Upper lobe of left lung (tissue), 6 donors: ENCODE results near the gene RPS6KA2. TPM values are rescaled to one million over a fixed set of nuclear protein-coding genes. Genes with fewer than 3 reads are reported as not detected.
A peak's percentile ranks its signal among the peaks of the same experiment; 100 is the strongest.

Experiments used
- ATAC-seq, 2 donors: fragments of 200-7000 bp; cut with Tn5 transposase; one replicate each; pipeline ENCODE4 v1.9.1; 2022; ENCODE audit warnings: mild to moderate bottlenecking in 2 of 2, moderate library complexity in 2 of 2; ENCODE audit not compliant: low FRiP score in 2 of 2
- DNase-seq, 2 donors: peaks; one replicate each; pipeline ENCODE4 v3.0.0-alpha.2; 2019 to 2020
- H3K27ac ChIP-seq, 4 donors: fragments of 200-600 bp; sonication (generic); one replicate each; pipeline ENCODE4 v1.5.1; 2016 to 2019
- H3K27me3 ChIP-seq, 4 donors: fragments of 200-600 bp; sonication (generic); one replicate each; pipeline ENCODE4 v1.5.1; 2017 to 2019
- H3K36me3 ChIP-seq, 4 donors: fragments of 200-600 bp; sonication (generic); one replicate each; pipeline ENCODE4 v1.5.1; 2016 to 2019
- H3K4me1 ChIP-seq, 4 donors: fragments of 200-600 bp; sonication (generic); one replicate each; pipeline ENCODE4 v1.5.1; 2018 to 2019
- H3K4me3 ChIP-seq, 4 donors: fragments of 200-600 bp; sonication (generic); one replicate each; pipeline ENCODE4 v1.5.1; 2017 to 2019; ENCODE audit warnings: mild to moderate bottlenecking in 2 of 4, moderate library complexity in 1 of 4
- H3K9me3 ChIP-seq, 4 donors: fragments of 200-600 bp; sonication (generic); one replicate each; pipeline ENCODE4 v1.5.1; 2018 to 2019
- CTCF ChIP-seq, 6 experiments: fragments of 450-650 bp in 4 of 6; fragments of 200-600 bp in 2 of 6; sonication (generic) in 2 of 6; IDR thresholded peaks; one replicate each; pipeline ENCODE4 v1.5.1; 2016 to 2019; ENCODE audit warnings: antibody characterized with exemption in 6 of 6
- EP300 ChIP-seq, 4 donors: sonication (generic); formaldehyde crosslinking; IDR thresholded peaks; one replicate each; pipeline ENCODE4 v1.5.1; 2017; ENCODE audit warnings: antibody characterized with exemption in 4 of 4, control low read depth in 2 of 4
- POLR2A ChIP-seq, 4 donors: fragments of 450-650 bp; IDR thresholded peaks; one replicate each; pipeline ENCODE4 v1.5.1; 2016 to 2017; ENCODE audit warnings: antibody characterized with exemption in 4 of 4, mild to moderate bottlenecking in 2 of 4
- POLR2AphosphoS5 ChIP-seq, 2 donors: sonication (generic); formaldehyde crosslinking; IDR thresholded peaks; one replicate each; pipeline ENCODE4 v1.5.1; 2017; ENCODE audit warnings: antibody characterized with exemption in 2 of 2
- WGBS, 2 donors: methylation state at CpG; one replicate each; pipeline ENCODE4 v1.1.5; 2017 to 2018; 5-methylcytosine and 5-hydroxymethylcytosine counted together
- total RNA-seq, 6 donors: library from RNA; depleted of rRNA in 4 of 6; stranded (reverse); fragments of >200 nt in 4 of 6; gene quantifications; one replicate each; pipeline versions ENCODE4 v1.1.0 to v1.2.1, GENCODE V29; 2016 to 2021
- donor health status: DM: no; HTN: no; CAD: no; lungs with moderate emphysema.
- donor health status: DM: no; HTN: yes; CAD: no; lungs with severe emphysema.

The RPS6KA2 gene
- total RNA-seq, 6 donors from 2014 or later, result 101 to 233 (median 168) TPM

GRCh38 chr6:166604328-166604727, 22.7 kb downstream of the RPS6KA2 start:
- ATAC-seq (no peak), DNase-seq (peak in 1 of 2 donors; percentile 47)
- Histone ChIP-seq H3K4me1 (peaks cover 7 to 32% (median 17%) of the 10 kb centered on the region in 4 donors), H3K4me3 (no peak overlapping the region), H3K9me3 (no peaks in the 10 kb centered on the region), H3K27me3 (no peaks in the 10 kb centered on the region), H3K36me3 (peaks cover 0 to 8% (median 0%) of the 10 kb centered on the region in 4 donors), H3K27ac (no peak overlapping the region)
- TF ChIP-seq POLR2A (IDR thresholded peaks at IDR 0.05), result no peak
- no peak for TF ChIP-seq CTCF (IDR thresholded peaks at IDR 0.05)
- TF ChIP-seq POLR2AphosphoS5 (IDR thresholded peaks at IDR 0.05), result no peak
- TF ChIP-seq EP300 (IDR thresholded peaks at IDR 0.05), result no peak
- WGBS, 2 donors, result 91 to 93% methylated on average over 9 of the region's 9 CpGs

- Histone ChIP-seq H3K9me3 (no peaks in the 10 kb centered on the region), H3K36me3 (peaks cover 0 to 8% (median 0%) of the 10 kb centered on the region in 4 donors), H3K4me1 (peaks cover 18 to 30% (median 24%) of the 10 kb centered on the region in 4 donors), H3K4me3 (no peak overlapping the region), H3K27ac (peak overlapping the region in 1 of 4 donors; percentile 3), H3K27me3 (no peaks in the 10 kb centered on the region)
- TF ChIP-seq POLR2A (IDR thresholded peaks at IDR 0.05), result no peak
- no peak for TF ChIP-seq POLR2AphosphoS5 (IDR thresholded peaks at IDR 0.05)
- TF ChIP-seq CTCF (IDR thresholded peaks at IDR 0.05), result no peak
- TF ChIP-seq EP300 (IDR thresholded peaks at IDR 0.05), result no peak
- DNase-seq, result peak in 1 of 2 donors; percentile 15
- WGBS, 2 donors, result 85 to 90% methylated on average over 11 to 14 of the region's 14 CpGs
- peak in 1 of 2 donors; percentile 68 for ATAC-seq
These were observed 23.9 kb downstream of the RPS6KA2 start for GRCh38 chr6:166603043-166603690.

GRCh38 chr6:166601956-166602355, 25.1 kb downstream of the RPS6KA2 start:
- no peak for ATAC-seq
- Histone ChIP-seq H3K27me3 (no peaks in the 10 kb centered on the region), H3K27ac (peak overlapping the region in 1 of 4 donors; percentile 27), H3K4me1 (peaks cover 30 to 37% (median 35%) of the 10 kb centered on the region in 4 donors), H3K36me3 (peaks cover 0 to 8% (median 0%) of the 10 kb centered on the region in 4 donors), H3K9me3 (no peaks in the 10 kb centered on the region), H3K4me3 (no peak overlapping the region)
- TF ChIP-seq POLR2AphosphoS5 (IDR thresholded peaks at IDR 0.05), result no peak
- TF ChIP-seq CTCF (IDR thresholded peaks at IDR 0.05), result no peak
- TF ChIP-seq EP300 (IDR thresholded peaks at IDR 0.05), result no peak
- no peak for TF ChIP-seq POLR2A (IDR thresholded peaks at IDR 0.05)
- peak in 1 of 2 donors; percentile 55 for DNase-seq
- WGBS, 2 donors, result 91 to 96% methylated on average over 10 of the region's 10 CpGs

- Histone ChIP-seq H3K36me3 (peaks cover 0 to 8% (median 0%) of the 10 kb centered on the region in 4 donors), H3K27me3 (no peaks in the 10 kb centered on the region), H3K27ac (peak overlapping the region in 2 of 4 donors; percentile 0 to 80), H3K4me1 (peaks cover 36 to 42% (median 40%) of the 10 kb centered on the region in 4 donors), H3K9me3 (no peaks in the 10 kb centered on the region), H3K4me3 (no peak overlapping the region)
- WGBS, 2 donors, result 70 to 81% methylated on average over 2 of the region's 2 CpGs
- no peak for DNase-seq
- TF ChIP-seq POLR2A (IDR thresholded peaks at IDR 0.05) (no peak), CTCF (IDR thresholded peaks at IDR 0.05) (no peak), EP300 (IDR thresholded peaks at IDR 0.05) (no peak), POLR2AphosphoS5 (IDR thresholded peaks at IDR 0.05) (no peak)
- ATAC-seq, result no peak
These were observed 26.1 kb downstream of the RPS6KA2 start for GRCh38 chr6:166600931-166601330.
